Ishikawa (cell line): ENCODE measurements around the gene BCKDK.

Source experiments
- CEBPB ChIP-seq: IDR thresholded peaks from 2 replicates; pipeline ENCODE4 v1.6.1; 2012
- CREB1 ChIP-seq: IDR thresholded peaks from 2 replicates; pipeline ENCODE4 v1.6.1; 2012; ENCODE audit warnings: low read depth
- EP300 ChIP-seq: IDR thresholded peaks from 2 replicates; pipeline ENCODE4 v1.6.1; 2012; ENCODE audit warnings: borderline replicate concordance
- FOXM1 ChIP-seq: IDR thresholded peaks from 2 replicates; pipeline ENCODE4 v1.6.1; 2012; ENCODE audit warnings: low read depth, borderline replicate concordance
- MAX ChIP-seq: IDR thresholded peaks from 2 replicates; pipeline ENCODE4 v1.6.1; 2012
- NFIC ChIP-seq: IDR thresholded peaks from 2 replicates; pipeline ENCODE4 v1.6.1; 2012
- RAD21 ChIP-seq: IDR thresholded peaks from 2 replicates; pipeline ENCODE4 v1.6.1; 2012; ENCODE audit warnings: low read depth
- REST ChIP-seq: IDR thresholded peaks from 2 replicates; pipeline ENCODE4 v1.6.1; 2012; ENCODE audit warnings: low read depth, mild to moderate bottlenecking
- TAF1 ChIP-seq: IDR thresholded peaks from 2 replicates; pipeline ENCODE4 v1.6.1; 2012; ENCODE audit warnings: low read depth, mild to moderate bottlenecking
- TCF12 ChIP-seq: IDR thresholded peaks from 2 replicates; pipeline ENCODE4 v1.6.1; 2012; ENCODE audit warnings: low read depth
- USF1 ChIP-seq: IDR thresholded peaks from 2 replicates; pipeline ENCODE4 v1.6.1; 2012
- YY1 ChIP-seq: IDR thresholded peaks from 2 replicates; pipeline ENCODE4 v1.6.1; 2012; ENCODE audit warnings: low read depth
- ZBTB7A ChIP-seq: IDR thresholded peaks from 2 replicates; pipeline ENCODE4 v1.6.1; 2012; ENCODE audit warnings: low read depth

GRCh38 chr16:31149332-31149731 lies 41.1 kb downstream of the BCKDK start:
- TF ChIP-seq REST = no peak
- TF ChIP-seq MAX = no peak
- TF ChIP-seq CEBPB = no peak
- no peak for TF ChIP-seq RAD21
- TF ChIP-seq YY1 = no peak
- no peak for TF ChIP-seq EP300
- TF ChIP-seq ZBTB7A = no peak
- TF ChIP-seq TCF12 = no peak
- no peak for TF ChIP-seq NFIC
- TF ChIP-seq CREB1 = no peak
- no peak for TF ChIP-seq USF1
- no peak for TF ChIP-seq TAF1
- TF ChIP-seq FOXM1 = no peak
